GM19239 (cell line): ENCODE results near the gene GDI2.
A peak's percentile ranks its signal among the peaks of the same experiment; 100 is the strongest.
"Not testable (repeated sequence)": the region's sequence is repeated elsewhere in the genome, so short reads cannot be mapped to it uniquely, and the experiment has no call there.

ENCODE experiments used
- DNase-seq: peaks from one replicate; pipeline ENCODE4 v3.0.0; 2011; ENCODE audit warnings: low spot score; ENCODE audit not compliant: insufficient read length
- FAIRE-seq: peaks from 2 replicates; lab custom pipeline; 2011; peaks lifted over from hg19 to GRCh38; lab: Jason Lieb, UNC

GDI2 gene

DNA sequence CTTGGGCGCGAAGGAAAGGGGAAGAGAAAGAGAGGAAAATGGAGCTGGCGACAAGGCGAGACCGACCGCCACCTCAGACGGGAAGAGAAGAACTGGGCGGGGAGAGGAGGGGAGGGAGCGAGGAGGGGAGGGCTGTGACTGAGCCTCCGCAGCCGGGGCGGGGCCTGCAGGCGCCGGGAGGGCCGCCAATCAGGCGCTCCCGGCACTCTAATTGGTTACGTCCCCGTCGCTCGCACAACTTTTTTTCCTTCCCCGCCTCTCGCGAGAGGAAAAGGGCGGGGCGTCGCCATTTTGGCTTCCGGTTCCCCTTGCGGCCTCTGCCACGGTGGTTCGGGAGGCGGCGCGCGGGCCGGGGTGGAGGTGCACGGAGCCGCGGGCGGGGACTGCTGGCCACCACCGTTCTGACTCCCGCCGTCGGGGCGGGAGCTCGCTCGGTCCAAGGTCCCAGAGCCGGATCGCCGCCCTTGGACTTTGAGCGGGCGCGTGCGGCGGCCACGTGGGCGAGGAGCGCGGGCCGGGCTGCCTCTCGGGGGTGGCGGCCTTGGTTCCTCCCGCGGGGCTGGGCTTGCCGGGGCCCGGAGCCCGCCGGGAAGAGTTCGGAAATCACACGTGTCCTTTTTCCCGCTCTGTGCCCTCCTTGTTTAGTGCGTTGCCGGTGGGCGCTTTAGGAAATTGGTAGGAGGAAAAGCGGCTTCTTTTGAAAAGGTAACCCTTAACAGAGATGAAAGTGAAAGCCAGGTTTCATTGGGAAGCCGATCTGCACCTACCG lies at the start of gene GDI2:
Gene GDI2 (minus strand): TSS at position 94 of the 769 bp plus-strand sequence. CDS start 176 bp downstream, outside the sequence.
- FAIRE-seq (peak; percentile 96), DNase-seq (peak; percentile 79)

DNA sequence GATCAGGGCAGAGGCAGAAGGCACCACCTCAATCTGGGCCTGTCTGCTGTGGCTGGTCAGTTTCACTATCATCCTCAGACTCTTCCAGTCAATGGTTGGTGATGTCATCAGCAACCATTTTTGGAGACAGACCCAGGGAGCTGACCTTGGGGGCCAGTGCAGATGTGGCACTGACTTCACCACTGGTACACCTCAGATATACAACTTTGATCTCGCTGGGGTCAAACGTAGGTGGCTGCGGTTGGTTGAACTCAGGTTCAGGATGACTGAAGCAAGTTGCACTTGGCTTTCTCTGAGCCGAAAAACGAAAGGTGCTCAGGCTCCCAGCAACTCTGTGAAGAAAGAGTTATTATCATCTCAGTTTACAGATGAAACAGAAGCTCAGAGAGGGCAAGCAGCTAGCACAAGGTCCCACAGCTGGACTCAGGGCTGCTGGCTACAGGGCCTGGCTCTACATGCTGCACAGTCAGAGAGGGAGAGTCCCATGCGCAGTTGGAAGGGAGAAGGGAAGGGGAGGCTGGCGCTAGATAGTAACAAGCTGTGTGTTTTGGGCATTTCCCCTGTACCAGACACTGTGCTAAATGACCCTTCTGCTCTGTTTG lies 49.2 kb upstream of the GDI2 start:
- DNase-seq (peak; percentile 77), FAIRE-seq (peak; percentile 99)

DNA sequence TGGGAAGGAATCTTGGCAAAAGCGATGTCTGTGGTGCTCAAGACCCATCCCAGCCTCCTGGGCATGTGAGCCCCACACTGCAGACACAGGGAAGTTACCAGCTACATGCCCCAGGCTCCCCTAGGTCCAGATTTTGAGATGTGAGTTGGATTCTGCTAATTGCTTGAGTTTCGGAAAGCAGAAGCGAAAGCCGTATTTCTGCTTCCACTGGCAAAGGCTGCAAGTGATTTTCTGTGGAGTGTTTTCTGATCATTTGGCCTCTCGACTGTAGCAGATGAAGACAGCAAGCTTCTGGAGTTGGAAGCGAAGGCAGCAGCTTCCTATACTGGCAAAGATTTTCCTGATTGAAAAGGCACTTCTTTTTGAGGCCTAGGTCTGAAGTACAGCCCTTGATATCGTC lies 46.8 kb upstream of the GDI2 start:
- FAIRE-seq (no peak), DNase-seq (no peak)

DNA sequence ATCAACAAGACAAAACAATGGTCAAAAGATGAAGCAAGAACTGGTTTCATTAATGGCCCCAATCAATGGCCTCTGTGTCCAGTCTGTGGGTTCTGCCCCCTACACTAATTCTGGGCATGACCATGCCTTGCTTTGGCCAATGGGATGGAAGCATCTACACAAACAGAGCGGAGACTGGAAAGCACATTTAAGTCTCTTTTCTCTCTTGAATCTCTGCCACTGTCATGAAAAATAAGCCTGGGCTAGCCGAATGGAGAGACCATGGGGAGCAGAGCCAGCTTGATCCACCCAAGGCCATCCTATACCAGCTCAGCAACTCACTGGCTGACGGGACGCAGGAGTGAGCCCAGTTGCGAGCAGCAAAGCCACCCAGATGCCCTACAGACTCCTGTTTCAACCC lies 45.6 kb upstream of the GDI2 start:
- FAIRE-seq (no peak), DNase-seq (no peak)

DNA sequence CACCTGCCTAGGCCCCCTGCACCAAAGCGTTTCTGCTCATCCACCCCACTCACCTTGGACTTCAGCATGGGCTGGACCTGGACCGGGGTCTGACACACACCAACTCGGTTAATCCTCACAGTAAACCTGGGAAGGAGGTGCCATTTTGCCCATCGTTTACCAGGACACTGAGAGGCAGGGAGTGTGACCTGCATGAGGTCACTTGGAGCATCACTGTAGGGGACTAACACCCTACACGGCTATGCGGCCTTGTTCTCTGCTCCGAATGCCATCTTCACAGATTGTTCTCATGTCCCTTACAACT lies 43.4 kb upstream of the GDI2 start:
- FAIRE-seq (no peak), DNase-seq (no peak)

DNA sequence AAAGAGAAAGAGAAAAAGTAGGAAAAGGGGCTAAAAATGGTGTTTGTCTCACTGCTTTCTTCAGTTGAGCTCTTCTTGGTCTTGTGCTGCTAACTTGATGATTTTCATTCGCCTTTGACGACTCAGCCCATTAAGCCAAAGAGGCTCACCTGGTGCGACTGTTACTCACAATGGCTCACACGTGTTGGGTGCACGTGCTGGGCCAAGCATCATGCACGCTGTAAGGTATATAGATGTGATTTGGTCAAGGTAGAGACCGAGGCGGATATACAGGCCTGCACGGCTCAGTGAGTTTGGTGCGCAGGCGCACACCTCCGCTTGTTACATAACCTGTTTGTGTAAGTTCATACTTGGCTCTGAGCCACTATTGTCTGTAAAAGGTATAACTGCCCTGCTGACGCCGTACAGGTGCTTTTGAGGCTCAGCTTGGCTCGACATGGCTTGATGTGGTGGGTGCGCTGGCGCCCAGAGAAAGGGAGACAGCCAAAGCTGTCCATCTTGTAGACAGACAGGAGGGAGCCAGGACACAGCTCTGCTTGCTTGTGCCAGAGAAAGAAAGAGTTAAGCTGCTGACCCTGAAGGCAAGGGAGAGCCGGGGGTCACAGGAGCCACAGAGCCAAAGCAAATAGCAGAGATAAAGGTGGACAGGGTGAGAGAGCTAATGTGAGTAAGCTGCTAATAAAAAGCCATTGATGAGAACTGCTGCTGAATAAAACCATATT lies 42.9 kb upstream of the GDI2 start:
- no peak for DNase-seq
- FAIRE-seq = no peak

DNA sequence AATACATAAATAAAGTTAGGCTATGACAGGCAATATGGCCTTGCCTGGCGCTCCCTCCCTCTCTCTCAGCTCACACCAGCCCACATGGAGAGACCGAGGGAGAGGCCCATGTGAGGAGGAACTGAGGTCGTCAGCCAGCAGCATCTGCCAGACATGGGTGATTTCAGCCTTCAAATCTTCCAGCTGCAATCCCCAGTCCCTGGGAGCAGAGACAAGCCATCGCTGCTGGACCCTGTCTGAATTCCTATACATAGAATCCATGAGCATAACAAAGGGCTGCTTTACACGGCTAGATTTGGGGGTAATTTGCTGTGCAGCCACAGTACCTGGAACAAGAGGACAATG lies 40.9 kb upstream of the GDI2 start:
- FAIRE-seq = no peak

DNA sequence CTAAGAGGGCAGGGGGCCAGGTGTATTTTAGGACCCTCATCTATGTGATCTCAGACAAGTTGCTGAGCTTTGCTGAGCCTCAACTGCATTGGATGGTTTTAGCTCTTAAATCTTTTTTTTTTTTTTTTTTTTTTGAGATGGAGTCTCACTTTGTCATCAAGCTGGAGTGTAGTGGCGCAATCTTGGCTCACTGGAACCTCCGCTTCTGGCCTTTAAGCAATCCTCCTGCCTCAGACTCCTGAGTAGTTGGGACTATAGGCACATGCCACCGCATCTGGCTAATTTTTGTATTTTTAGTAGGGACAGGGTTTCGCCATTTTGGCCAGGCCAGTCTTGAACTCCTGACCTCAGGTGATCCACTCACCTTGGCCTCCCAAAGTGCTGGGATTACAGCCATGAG lies 33.4 kb upstream of the GDI2 start:
- DNase-seq = not testable (repeated sequence)

More for the DNA sequence above, 40.9 kb upstream of the GDI2 start:
- no peak for DNase-seq

DNA sequence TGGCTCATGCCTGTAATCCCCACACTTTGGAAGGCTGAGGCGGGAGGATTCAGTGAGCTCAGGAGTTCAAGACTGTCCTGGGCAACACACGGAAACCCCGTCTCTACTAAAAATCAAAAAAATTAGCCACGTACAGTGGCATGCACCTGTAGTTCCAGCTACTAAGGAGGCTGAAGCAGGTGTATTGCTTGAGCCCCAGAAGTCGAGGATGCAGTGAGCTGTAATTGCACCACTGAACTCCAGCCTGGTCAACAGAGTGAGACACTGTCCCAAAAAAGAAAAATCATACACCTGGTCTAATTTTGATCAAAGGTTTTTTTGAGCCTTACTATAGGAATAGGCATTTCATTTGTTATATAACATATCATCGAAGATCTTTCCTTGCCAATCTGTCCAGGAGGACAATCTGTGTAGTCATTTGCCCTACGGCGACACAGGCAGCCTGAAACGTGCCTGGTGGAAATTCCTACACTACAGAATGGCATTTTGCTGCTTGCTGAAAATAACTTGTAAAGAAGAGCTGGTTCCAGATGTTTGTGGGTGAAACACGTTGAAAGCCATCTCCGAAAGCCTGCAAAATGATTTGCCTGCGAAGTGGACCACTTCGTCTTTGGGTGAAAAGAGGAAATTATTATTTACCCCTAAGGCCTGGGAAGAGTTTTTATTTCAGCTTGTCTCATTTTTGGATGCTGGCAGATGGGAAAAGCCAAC lies 31.3 kb upstream of the GDI2 start:
- FAIRE-seq = peak; percentile 61
- DNase-seq = no peak

More for the DNA sequence above, 33.4 kb upstream of the GDI2 start:
- FAIRE-seq = not testable (repeated sequence)

DNA sequence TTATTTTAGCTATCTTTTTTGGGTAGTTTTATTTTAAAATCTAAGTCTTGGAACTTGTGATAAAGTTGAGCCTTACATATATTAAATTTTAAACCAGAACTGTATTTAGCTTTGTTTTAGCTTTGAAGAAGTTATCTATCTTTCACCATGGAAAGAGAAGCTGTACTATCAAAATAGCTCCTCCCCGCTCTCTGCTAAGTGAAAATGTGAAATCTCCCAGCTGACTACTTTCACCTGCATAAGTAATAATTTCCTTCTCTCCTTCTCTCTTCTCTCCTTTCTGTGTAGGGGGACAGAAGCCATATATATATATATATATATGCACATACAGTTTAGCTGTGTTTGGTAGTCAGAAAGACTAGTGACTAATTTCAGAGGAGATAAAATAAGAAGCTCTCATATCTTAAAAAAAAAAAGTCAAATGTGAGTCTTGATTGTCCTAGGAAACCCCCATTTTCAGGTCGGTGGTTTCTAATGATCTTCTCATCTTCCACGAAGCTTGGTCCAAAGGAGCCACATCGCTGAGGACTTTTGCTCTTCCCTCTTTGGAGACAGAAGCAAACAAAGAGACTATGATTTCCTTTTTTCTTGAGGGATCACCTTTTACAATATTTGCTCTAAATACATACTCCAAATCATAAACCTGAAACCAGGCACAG lies 30.6 kb upstream of the GDI2 start:
- FAIRE-seq = peak; percentile 82
- DNase-seq = no peak

DNA sequence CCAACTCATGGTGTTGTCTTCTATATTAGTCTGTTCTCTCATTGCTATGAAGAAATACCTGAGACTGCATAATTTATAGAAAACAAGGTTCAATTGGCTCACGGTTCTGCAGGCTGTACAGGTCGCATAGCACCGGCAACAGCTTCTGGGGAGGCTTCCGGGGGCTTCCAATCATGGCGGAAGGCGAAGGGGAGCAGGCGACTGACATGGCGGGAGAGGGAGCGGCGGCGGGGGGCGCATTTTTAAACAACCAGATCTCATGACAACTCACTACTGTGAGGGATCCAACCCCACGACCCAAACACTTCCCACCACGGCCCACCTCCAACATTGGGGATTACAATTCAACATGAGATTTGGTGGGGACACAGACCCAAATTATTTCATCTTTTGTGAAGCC lies 28.7 kb upstream of the GDI2 start:
- FAIRE-seq = no peak
- DNase-seq = no peak

DNA sequence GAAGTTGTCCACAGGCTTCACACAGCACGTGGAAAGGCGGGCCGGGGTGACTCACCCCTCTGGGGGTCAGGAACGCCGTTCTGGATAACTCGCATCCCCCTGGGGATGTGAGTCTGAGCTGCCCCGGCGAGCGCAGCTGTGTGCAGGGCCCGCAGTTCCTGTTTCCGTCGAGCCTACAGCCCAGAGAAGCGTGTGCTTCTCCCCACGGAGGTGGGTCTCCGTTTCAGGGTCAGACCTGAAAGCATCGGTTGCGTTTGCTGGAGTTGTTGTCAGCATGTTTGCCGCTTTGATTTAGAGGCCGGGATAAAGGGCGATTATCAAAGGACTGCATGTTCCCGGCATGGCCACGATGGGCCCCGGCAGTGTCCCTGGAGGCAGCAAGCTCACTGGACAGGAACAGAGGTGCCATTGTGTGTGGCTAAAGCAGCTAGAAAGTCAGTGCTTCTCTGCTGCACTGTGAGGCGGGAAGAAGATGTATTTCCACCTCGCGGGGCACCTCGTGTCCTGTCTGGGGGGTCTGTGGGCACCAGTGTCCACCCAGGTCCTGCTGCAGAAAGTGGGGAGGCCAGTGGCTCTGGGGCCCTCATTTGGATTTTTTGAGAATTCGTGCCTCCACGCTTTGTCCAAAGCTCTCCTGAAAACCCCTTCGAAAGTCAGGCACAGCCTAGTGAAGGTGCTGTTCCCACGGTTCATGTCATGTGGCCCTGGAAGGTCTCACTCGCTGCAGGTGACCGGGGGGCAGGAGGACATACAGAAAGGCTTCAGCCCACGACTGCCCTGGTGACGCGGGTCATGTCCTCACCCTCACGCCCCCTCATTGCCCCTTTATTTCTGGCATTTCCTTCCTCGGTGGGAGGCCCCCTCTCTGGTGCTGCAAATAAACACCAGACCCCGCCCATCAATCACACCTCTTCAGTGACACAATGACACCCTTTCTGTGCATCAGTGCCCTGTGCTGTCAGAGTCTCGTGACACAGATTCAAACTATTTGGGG lies 27.4 kb upstream of the GDI2 start:
- peak; percentile 97 for FAIRE-seq
- peak; percentile 80 for DNase-seq

DNA sequence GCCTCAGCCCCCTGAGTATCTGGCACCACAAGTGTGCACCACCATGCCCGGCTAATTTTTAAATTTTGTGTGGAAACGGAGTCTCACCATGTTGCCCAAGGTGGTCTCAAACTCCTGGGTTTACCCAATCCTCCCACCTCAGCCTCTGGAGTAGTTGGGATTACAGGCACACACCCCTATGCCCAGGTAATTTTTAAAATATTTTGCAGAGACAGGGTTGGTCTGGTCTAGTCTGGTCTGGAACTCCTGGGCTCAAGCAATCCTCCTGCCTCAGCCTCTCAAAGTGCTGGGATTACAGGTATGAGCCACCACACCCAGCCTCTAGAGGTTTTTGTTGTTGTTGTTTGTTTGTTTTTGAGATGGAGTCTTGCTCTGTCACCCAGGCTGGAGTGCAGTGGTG lies 22.9 kb upstream of the GDI2 start:
- not testable (repeated sequence) for FAIRE-seq, DNase-seq

DNA sequence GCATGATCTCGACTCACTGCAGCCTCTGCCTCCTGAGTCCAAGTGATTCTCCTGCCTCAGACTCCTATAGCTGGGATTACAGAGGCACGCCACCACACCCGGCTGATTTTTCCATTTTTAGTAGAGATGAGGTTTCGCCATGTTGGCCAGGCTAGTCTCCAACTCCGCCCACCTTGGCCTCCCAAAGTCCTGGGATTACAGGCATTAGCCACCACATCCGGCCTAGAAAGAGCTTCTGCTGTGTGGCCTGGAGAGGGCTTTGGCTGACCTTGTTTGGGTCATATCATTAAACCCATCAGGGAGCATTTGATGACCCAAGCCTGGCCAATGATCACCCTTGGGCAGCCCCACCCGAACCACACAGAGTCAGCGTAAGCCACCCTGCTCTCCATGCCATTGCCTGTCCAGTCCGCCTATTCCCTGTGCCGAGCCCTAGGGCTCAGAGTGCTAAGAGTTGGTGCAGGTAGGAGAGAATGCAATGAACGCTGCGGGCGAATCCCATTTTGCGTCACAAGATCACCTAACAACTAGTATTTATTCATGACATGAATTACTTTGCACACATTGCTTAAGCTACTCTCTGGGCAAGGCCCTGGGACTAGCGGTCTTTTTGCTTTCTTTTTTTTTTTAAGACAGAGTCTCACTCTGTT lies 22.3 kb upstream of the GDI2 start:
- no peak for FAIRE-seq
- no peak for DNase-seq

DNA sequence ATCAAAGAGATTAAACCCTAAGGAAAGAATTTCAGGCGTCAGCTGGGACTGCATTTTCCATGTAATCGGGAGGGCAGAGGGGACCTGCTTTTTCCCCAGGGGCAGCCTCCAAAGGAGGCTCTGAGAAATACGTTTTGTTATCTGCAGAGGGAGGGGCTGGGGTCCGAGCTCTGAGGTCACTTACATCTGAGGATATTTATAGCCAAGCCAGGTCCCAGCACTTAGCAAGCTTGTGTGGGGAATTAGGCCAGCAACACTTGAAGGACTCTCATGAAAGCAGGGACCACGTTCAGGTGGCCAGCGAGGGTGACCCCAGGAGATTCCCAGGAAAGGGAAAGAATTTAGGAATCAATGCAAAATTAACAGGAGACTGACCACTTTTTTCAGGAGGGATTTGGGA lies 20.6 kb upstream of the GDI2 start:
- no peak for FAIRE-seq
- no peak for DNase-seq

DNA sequence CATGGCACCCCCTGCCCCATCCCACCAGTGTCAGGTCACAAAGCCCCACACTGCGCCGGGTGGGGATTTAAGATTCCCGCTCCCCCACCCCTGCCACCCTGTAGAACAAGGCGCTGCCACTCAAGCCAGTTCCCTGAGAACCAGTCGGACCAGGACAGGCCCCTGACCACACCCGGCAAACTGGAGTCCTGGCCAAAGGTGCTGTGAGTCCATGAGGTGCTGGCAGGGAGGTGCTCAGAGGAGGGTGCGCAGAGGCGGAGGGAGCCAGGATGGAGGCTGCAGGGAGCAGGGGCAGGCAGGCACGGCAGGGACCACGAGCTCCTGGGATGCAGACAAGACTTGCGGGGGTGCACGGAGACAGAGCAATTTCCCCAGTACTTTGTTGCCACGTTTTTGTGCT lies 19.7 kb upstream of the GDI2 start:
- DNase-seq = no peak
- FAIRE-seq = no peak

DNA sequence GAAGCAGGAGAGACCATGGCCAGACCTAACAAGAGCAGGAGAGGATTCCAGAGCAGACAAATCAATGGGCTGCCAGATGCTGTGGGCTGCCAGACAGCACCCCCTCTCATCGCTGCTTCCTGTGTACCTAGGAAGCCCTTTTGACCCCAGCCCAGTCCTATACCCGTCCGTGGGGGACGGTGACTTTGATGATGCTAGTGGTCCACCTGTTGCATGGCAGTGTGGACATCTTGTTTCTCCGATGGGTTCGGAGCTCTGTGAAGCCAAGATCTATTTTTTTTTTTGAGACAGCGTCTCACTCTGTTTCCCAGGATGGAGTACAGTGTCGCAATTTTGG lies 18.2 kb upstream of the GDI2 start:
- FAIRE-seq = no peak

DNA sequence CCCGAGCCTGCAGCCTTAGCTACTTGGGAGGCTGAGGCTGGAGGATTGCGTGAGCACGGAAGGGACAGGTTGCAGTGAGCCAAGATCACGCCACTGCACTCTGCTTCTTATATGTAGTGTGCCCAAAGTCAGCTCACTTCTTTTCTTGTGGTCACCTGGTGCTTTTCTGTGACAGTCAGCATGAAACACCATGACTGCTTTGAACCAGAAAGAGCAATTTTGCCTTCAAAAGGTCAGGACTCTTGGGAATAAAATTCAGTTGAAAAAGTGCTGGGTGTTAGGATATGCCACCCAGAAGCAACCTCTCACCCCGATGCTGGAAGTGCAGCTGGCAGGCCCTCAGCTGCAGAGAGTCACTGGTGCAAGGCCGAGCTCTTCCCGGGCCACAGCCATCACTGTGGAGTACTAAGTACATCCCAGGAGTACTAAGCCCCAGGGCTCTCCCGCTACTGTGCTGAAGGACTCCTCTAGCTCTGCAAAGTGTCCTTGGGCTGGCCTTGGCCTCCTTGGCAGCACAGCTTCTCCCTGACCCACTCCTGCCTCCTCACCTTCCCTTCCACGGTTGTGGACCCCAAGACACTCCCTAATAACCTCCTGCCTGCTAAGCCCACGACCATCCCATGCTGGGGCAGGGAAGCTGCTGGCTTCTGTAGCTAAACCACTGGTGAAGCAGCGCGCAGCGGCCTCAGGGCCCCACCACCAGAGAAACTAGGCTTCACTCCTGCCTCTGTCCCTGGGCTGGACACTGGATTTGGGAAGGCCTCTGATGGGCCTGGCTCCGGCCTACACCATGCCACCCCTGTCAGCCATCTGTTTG lies 17.6 kb upstream of the GDI2 start:
- no peak for FAIRE-seq
- no peak for DNase-seq

More for the DNA sequence above, 18.2 kb upstream of the GDI2 start:
- no peak for DNase-seq
